Neural cell (in vitro differentiated cells): ENCODE measurements around the gene SUFU. TPM values are rescaled to one million over a fixed set of nuclear protein-coding genes. Genes with fewer than 3 reads are reported as not detected.

ENCODE experiments used
- H2AFZ ChIP-seq: fragments of 200-600, 300-800 bp; sonication (generic), shearing (Covaris generic); 2 replicates; pipeline ENCODE4 v1.6.0; 2014; ENCODE audit warnings: low read depth, mild to moderate bottlenecking, antibody characterized with exemption, low read length, moderate library complexity
- H3F3A ChIP-seq: fragments of 200-600 bp; shearing (Covaris generic); 2 replicates; pipeline ENCODE4 v1.6.1; 2016; ENCODE audit warnings: mild to moderate bottlenecking, moderate library complexity, mixed read lengths, antibody characterized with exemption, low read length; ENCODE audit not compliant: insufficient read depth, poor library complexity, severe bottlenecking
- H3K27ac ChIP-seq: fragments of 200-600, 300-800 bp; sonication (generic), shearing (Covaris generic); 2 replicates; pipeline ENCODE4 v1.5.1; 2014; ENCODE audit warnings: mild to moderate bottlenecking, low read length, moderate library complexity
- H3K27me3 ChIP-seq: fragments of 300-800, 200-600 bp; sonication (generic), shearing (Covaris generic); 2 replicates; pipeline ENCODE4 v1.6.0; 2014; ENCODE audit warnings: mild to moderate bottlenecking, low read depth, low read length, moderate library complexity; ENCODE audit not compliant: insufficient read depth
- H3K36me3 ChIP-seq: fragments of 300-800, 200-600 bp; sonication (generic), shearing (Covaris generic); 2 replicates; pipeline ENCODE4 v1.5.1; 2014; ENCODE audit warnings: mild to moderate bottlenecking, antibody characterized with exemption, low read length, moderate library complexity; ENCODE audit not compliant: insufficient read depth
- H3K4me2 ChIP-seq: fragments of 300-800, 200-600 bp; sonication (generic), shearing (Covaris generic); 2 replicates; pipeline ENCODE4 v1.6.0; 2014; ENCODE audit warnings: mild to moderate bottlenecking, low read length
- H3K4me3 ChIP-seq: fragments of 300-800, 200-600 bp; sonication (generic), shearing (Covaris generic); 2 replicates; pipeline ENCODE4 v1.5.1; 2014; ENCODE audit warnings: mild to moderate bottlenecking, low read length, moderate library complexity
- H3K79me2 ChIP-seq: fragments of 200-600 bp; shearing (Covaris generic); replicated peaks from 2 replicates; pipeline ENCODE4 v1.6.0; 2014; ENCODE audit warnings: mild to moderate bottlenecking, low read length, moderate library complexity; ENCODE audit not compliant: insufficient read depth
- H3K9ac ChIP-seq: fragments of 300-800, 200-600 bp; sonication (generic), shearing (Covaris generic); 2 replicates; pipeline ENCODE4 v1.6.1; 2016; ENCODE audit warnings: mild to moderate bottlenecking, low read length, mixed read lengths
- H3K9me2 ChIP-seq: fragments of 200-600 bp; shearing (Covaris generic); 2 replicates; pipeline ENCODE4 v1.6.1; 2016; ENCODE audit warnings: mild to moderate bottlenecking, low read length, mixed read lengths; ENCODE audit not compliant: insufficient read depth
- H3K9me3 ChIP-seq: fragments of 200-600, 300-800 bp; sonication (generic), shearing (Covaris generic); 2 replicates; pipeline ENCODE4 v1.6.1; 2016; ENCODE audit warnings: mild to moderate bottlenecking, mixed run types, low read length, moderate library complexity, mixed read lengths
- H4K20me1 ChIP-seq: fragments of 200-600 bp; shearing (Covaris generic); 2 replicates; pipeline ENCODE4 v1.6.1; 2016; ENCODE audit warnings: mild to moderate bottlenecking, mixed run types; ENCODE audit not compliant: insufficient read depth
- CTCF ChIP-seq: fragments of 450-650 bp; IDR thresholded peaks from 2 replicates; pipeline ENCODE4 v1.5.1; 2014; ENCODE audit warnings: antibody characterized with exemption, mild to moderate bottlenecking, moderate library complexity; ENCODE audit not compliant: poor library complexity, severe bottlenecking
- EP300 ChIP-seq: fragments of 450-650 bp; conservative IDR thresholded peaks from 2 replicates; pipeline ENCODE4 v1.6.1; 2014; ENCODE audit warnings: antibody characterized with exemption, mild to moderate bottlenecking, moderate library complexity; ENCODE audit not compliant: poor library complexity, severe bottlenecking
- EZH2 ChIP-seq: fragments of 200-600, 300-800 bp; shearing (Covaris generic), sonication (generic); IDR thresholded peaks from 2 replicates; pipeline ENCODE4 v1.6.1; 2014; ENCODE audit warnings: antibody characterized with exemption, low read length, borderline replicate concordance, mild to moderate bottlenecking; ENCODE audit not compliant: insufficient read depth, poor library complexity, severe bottlenecking
- MXI1 ChIP-seq: fragments of 450-650 bp; conservative IDR thresholded peaks from 2 replicates; pipeline ENCODE4 v1.6.1; 2014; ENCODE audit warnings: antibody characterized with exemption, mild to moderate bottlenecking; ENCODE audit not compliant: poor library complexity, severe bottlenecking
- POLR2AphosphoS5 ChIP-seq: IDR thresholded peaks from 2 replicates; pipeline ENCODE4 v1.6.1; 2012
- RAD21 ChIP-seq: fragments of 450-650 bp; conservative IDR thresholded peaks from 2 replicates; pipeline ENCODE4 v1.6.1; 2014; ENCODE audit warnings: antibody characterized with exemption, mild to moderate bottlenecking, moderate library complexity
- REST ChIP-seq: IDR thresholded peaks from 2 replicates; pipeline ENCODE4 v1.6.1; 2012; ENCODE audit warnings: borderline replicate concordance
- SMC3 ChIP-seq: fragments of 450-650 bp; conservative IDR thresholded peaks from 2 replicates; pipeline ENCODE4 v1.6.1; 2014; ENCODE audit warnings: antibody characterized with exemption, mild to moderate bottlenecking, moderate library complexity; ENCODE audit not compliant: poor library complexity
- TAF1 ChIP-seq: IDR thresholded peaks from 2 replicates; pipeline ENCODE4 v1.6.1; 2012; ENCODE audit warnings: low read depth
- polyA plus RNA-seq: library from polyadenylated mRNA; depleted of rRNA; stranded (reverse); fragments of >200 nt; gene quantifications from 2 replicates; pipeline ENCODE4 v1.2.3, GENCODE V29; 2014

SUFU gene
- polyA plus RNA-seq, 1 donor from 2014 or later = 4.8 TPM

- H3K4me2 ChIP-seq = no peak overlapping the region
- no peaks in the 10 kb centered on the region for H4K20me1 ChIP-seq
- no peaks in the 10 kb centered on the region for H3K79me2 ChIP-seq
- H3K9me3 ChIP-seq = no peaks in the 10 kb centered on the region
- H3K27me3 ChIP-seq = no peaks in the 10 kb centered on the region
- H3K9me2 ChIP-seq = no peaks in the 10 kb centered on the region
- H3K27ac ChIP-seq = no peak overlapping the region
- TF ChIP-seq MXI1 = no peak
- TF ChIP-seq SMC3 = no peak
- TF ChIP-seq REST = no peak
- TF ChIP-seq CTCF = no peak
- no peak for TF ChIP-seq TAF1
- TF ChIP-seq EP300 = no peak
- TF ChIP-seq POLR2AphosphoS5 = no peak
- no peak for TF ChIP-seq RAD21
- no peak for TF ChIP-seq EZH2
- H3K9ac ChIP-seq = no peak overlapping the region
- H3K36me3 ChIP-seq = no peaks in the 10 kb centered on the region
- H3F3A ChIP-seq = no peaks in the 10 kb centered on the region
- H3K4me3 ChIP-seq = no peak overlapping the region
- no peak overlapping the region for H2AFZ ChIP-seq
These were observed 36.3 kb downstream of the SUFU start for GRCh38 chr10:102540023-102540422.

GRCh38 chr10:102542800-102543418, 39.1 kb downstream of the SUFU start:
- Histone ChIP-seq H3K4me2 (no peak overlapping the region), H3K27ac (no peak overlapping the region), H4K20me1 (no peaks in the 10 kb centered on the region), H3K27me3 (no peaks in the 10 kb centered on the region), H3K9me2 (no peaks in the 10 kb centered on the region), H3K79me2 (no peaks in the 10 kb centered on the region), H3K9ac (no peak overlapping the region), H3F3A (no peaks in the 10 kb centered on the region), H3K4me3 (no peak overlapping the region), H3K36me3 (no peaks in the 10 kb centered on the region), H2AFZ (no peak overlapping the region), H3K9me3 (no peaks in the 10 kb centered on the region)
- TF ChIP-seq SMC3 (no peak), EZH2 (no peak), RAD21 (no peak), POLR2AphosphoS5 (no peak), TAF1 (no peak), EP300 (no peak), REST (no peak), CTCF (no peak), MXI1 (no peak)
